Mesendoderm (in vitro differentiated cells): Measurements from ENCODE around the gene ALKBH1.

ENCODE experiments used
- DNase-seq: peaks from one replicate; pipeline ENCODE4 v3.0.0; 2013
- H2AK5ac ChIP-seq: 2 replicates; pipeline ENCODE4 v1.6.1; 2013; ENCODE audit warnings: low read length, inconsistent platforms
- H2BK120ac ChIP-seq: 2 replicates; pipeline ENCODE4 v1.6.1; 2013; ENCODE audit warnings: low read depth, mild to moderate bottlenecking, low read length, moderate library complexity, mixed read lengths
- H2BK15ac ChIP-seq: replicated peaks from 2 replicates; pipeline ENCODE4 v1.6.1; 2013; ENCODE audit warnings: low read depth, mild to moderate bottlenecking, moderate library complexity
- H2BK5ac ChIP-seq: 2 replicates; pipeline ENCODE4 v1.6.1; 2013; ENCODE audit warnings: low read length, inconsistent platforms
- H3K18ac ChIP-seq: 2 replicates; pipeline ENCODE4 v1.6.1; 2013; ENCODE audit warnings: mild to moderate bottlenecking, low read length, mixed read lengths
- H3K23ac ChIP-seq: one replicate; pipeline ENCODE4 v1.6.1; 2013; ENCODE audit warnings: low read length
- H3K27ac ChIP-seq: 2 replicates; pipeline ENCODE4 v1.5.1; 2013; ENCODE audit warnings: low read depth, mild to moderate bottlenecking, inconsistent platforms, low read length, moderate library complexity
- H3K27me3 ChIP-seq: 2 replicates; pipeline ENCODE4 v1.6.1; 2013; ENCODE audit warnings: low read length, control low read depth, mild to moderate bottlenecking, inconsistent platforms; ENCODE audit not compliant: insufficient read depth, poor library complexity
- H3K36me3 ChIP-seq: 2 replicates; pipeline ENCODE4 v1.6.1; 2013; ENCODE audit warnings: low read length, inconsistent platforms; ENCODE audit not compliant: control insufficient read depth, insufficient read depth
- H3K4ac ChIP-seq: one replicate; pipeline ENCODE4 v1.6.1; 2013; ENCODE audit warnings: low read depth, mild to moderate bottlenecking, low read length, moderate library complexity
- H3K4me1 ChIP-seq: 2 replicates; pipeline ENCODE4 v1.6.1; 2013; ENCODE audit warnings: low read depth, low read length, inconsistent platforms; ENCODE audit not compliant: control insufficient read depth
- H3K4me2 ChIP-seq: 2 replicates; pipeline ENCODE4 v1.6.1; 2013; ENCODE audit warnings: low read length
- H3K4me3 ChIP-seq: 2 replicates; pipeline ENCODE4 v1.5.1; 2013; ENCODE audit warnings: mild to moderate bottlenecking, low read length
- H3K56ac ChIP-seq: one replicate; pipeline ENCODE4 v1.6.1; 2013; ENCODE audit warnings: low read length
- H3K79me1 ChIP-seq: 2 replicates; pipeline ENCODE4 v1.6.1; 2013; ENCODE audit warnings: low read length, inconsistent platforms
- H3K79me2 ChIP-seq: 2 replicates; pipeline ENCODE4 v1.6.1; 2013; ENCODE audit warnings: mild to moderate bottlenecking, low read length; ENCODE audit not compliant: control insufficient read depth, insufficient read depth
- H3K9ac ChIP-seq: 2 replicates; pipeline ENCODE4 v1.6.1; 2013; ENCODE audit warnings: low read length, inconsistent platforms
- H4K5ac ChIP-seq: one replicate; pipeline ENCODE4 v1.6.1; 2013; ENCODE audit warnings: low read length
- H4K8ac ChIP-seq: one replicate; pipeline ENCODE4 v1.6.1; 2013; ENCODE audit warnings: low read depth, mild to moderate bottlenecking, control low read depth, low read length, moderate library complexity
- WGBS: extraction: QIAGEN DNeasy Blood & Tissue Kit; methylation state at CpG from one replicate; pipeline ENCODE4 v1.1.7; 2013; ENCODE audit warnings: low lambda C conversion rate, missing lambda C conversion rate; ENCODE audit not compliant: insufficient coverage; ENCODE audit errors: extremely low coverage; 5-methylcytosine and 5-hydroxymethylcytosine counted together

ALKBH1 gene

DNA sequence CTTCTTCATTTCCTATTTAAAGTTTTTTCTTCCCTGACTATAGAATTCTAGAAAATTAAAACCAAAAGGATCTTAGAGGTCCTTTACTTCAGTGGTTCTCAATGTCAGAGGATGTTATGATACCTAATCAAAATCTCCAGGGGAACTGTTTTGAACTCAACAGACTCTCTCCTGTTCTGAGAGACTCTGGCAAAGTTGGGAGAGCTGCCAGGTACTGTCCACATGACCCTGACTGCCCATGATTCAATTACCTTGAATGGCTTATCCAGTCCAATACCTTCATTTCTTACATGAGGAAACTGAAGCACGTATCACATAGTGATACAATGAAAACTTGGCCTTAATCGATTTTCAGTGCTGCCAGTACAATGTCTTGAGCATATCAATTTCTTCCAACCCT is 16.6 kb downstream of the ALKBH1 start:
- Histone ChIP-seq H4K5ac (no peak overlapping the region), H3K4me1 (no peaks in the 10 kb centered on the region), H3K18ac (no peak overlapping the region), H3K4me2 (no peak overlapping the region), H3K27me3 (no peaks in the 10 kb centered on the region), H3K4me3 (no peak overlapping the region), H2BK5ac (no peak overlapping the region), H3K56ac (no peak overlapping the region), H3K27ac (no peak overlapping the region), H2BK120ac (no peak overlapping the region), H3K36me3 (no peaks in the 10 kb centered on the region), H3K9ac (no peak overlapping the region), H3K4ac (no peak overlapping the region), H3K23ac (no peak overlapping the region), H3K79me2 (no peaks in the 10 kb centered on the region), H2AK5ac (no peak overlapping the region), H3K79me1 (no peaks in the 10 kb centered on the region), H2BK15ac (no peak overlapping the region), H4K8ac (no peak overlapping the region)
- WGBS = no CpG with 5 or more reads among the region's 2 CpGs
- no peak for DNase-seq

DNA sequence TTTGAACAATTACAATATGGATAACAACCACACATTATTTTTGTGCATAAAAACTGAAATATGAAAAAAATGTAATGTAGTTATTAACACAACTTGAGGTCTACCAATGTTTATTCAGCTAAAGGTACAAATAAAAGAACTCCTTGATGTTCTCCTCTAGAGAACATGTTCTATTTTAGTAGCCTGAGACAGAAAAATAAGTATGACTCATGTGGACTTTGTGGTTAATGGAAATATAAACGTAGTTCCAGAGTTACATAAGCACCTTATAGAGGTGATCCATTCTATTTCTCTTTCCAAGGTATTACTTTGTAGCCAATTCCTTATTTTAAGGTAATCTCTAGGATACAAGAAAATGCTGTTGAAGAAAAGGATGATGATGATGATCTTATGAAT is 25.7 kb downstream of the ALKBH1 start:
- Histone ChIP-seq H3K18ac (no peak overlapping the region), H3K27ac (no peak overlapping the region), H2BK15ac (no peak overlapping the region), H4K5ac (no peak overlapping the region), H2BK5ac (no peak overlapping the region), H3K23ac (no peak overlapping the region), H3K27me3 (no peaks in the 10 kb centered on the region), H3K9ac (no peak overlapping the region), H3K56ac (no peak overlapping the region), H4K8ac (no peak overlapping the region), H2BK120ac (no peak overlapping the region), H3K4me3 (no peak overlapping the region), H3K4me2 (no peak overlapping the region), H3K4ac (no peak overlapping the region), H2AK5ac (no peak overlapping the region), H3K79me2 (no peaks in the 10 kb centered on the region), H3K36me3 (no peaks in the 10 kb centered on the region), H3K79me1 (no peaks in the 10 kb centered on the region), H3K4me1 (no peaks in the 10 kb centered on the region)
- WGBS = no CpG with 5 or more reads among the region's 1 CpG
- no peak for DNase-seq

DNA sequence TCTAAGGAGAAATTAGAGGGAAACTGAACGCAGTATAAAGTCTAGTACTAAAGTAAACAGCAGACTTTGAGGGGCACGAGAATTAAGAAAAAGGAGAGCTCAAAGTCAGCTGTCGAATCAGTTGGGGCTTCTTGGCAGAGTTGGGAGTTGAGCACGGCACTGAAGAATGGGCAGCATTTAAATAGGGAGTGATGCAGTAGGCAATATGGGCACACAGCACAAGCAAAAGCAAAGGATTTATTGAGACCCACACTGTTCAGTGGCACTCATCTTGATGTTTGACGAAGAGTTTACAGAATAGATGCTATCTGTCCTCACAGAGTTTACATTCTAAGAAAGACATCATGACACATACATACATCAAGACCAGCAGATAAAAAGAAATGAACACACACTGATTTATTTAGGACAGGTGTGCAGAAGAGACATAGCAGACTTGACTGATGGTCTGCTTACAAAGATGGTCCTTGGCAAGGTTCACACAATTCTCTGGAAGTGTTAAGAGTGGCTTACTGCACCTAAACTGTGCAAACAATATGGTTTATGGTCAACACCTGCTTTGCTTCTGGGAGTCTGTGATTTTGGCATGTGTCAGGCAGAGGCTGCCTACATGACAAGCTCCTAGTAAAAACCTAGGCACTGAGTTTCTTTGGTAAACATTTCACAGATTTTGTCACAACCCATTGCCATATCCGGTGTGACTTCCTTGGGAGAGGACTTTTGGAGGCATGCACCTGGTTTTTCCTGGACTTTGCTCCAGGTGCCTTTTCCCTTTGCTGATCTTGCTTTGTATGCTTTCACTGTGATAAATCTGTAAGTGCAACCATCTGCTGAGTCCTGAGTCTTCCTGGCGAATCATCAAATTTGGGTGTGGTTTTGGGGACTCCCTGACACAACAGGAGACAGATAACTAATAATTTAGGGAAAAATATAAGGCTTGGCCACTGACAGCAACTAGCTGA is 26.3 kb downstream of the ALKBH1 start:
- no peak for DNase-seq
- Histone ChIP-seq H3K4me2 (no peak overlapping the region), H2BK15ac (no peak overlapping the region), H3K4ac (no peak overlapping the region), H3K79me2 (no peaks in the 10 kb centered on the region), H3K18ac (no peak overlapping the region), H3K56ac (no peak overlapping the region), H3K4me3 (no peak overlapping the region), H3K27me3 (no peaks in the 10 kb centered on the region), H2AK5ac (no peak overlapping the region), H3K36me3 (no peaks in the 10 kb centered on the region), H3K4me1 (no peaks in the 10 kb centered on the region), H3K9ac (no peak overlapping the region), H4K5ac (no peak overlapping the region), H2BK120ac (no peak overlapping the region), H3K27ac (no peak overlapping the region), H2BK5ac (no peak overlapping the region), H3K23ac (no peak overlapping the region), H4K8ac (no peak overlapping the region), H3K79me1 (no peaks in the 10 kb centered on the region)
- WGBS = no CpG with 5 or more reads among the region's 7 CpGs

DNA sequence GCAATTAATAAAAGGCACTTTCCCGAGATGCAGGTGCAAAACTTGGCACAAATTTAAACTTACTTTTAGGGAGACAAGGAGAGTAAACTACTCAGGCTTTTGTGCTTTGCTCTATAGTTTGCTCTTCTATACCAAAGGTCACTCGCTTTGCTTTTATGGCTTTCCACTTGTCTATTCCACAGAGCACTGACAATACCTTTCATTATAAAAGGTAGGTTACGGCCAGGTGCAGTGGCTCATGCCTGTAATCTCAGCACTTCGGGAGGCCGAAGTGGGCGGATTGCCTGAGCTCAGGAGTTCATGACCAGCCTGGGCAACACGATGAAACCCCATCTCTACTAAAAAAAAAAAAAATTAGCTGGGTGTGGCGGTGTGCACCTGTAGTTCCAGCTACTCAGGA is 32.9 kb downstream of the ALKBH1 start:
- Histone ChIP-seq H2BK5ac (no peak overlapping the region), H3K23ac (no peak overlapping the region), H3K9ac (no peak overlapping the region), H2BK15ac (no peak overlapping the region), H3K18ac (no peak overlapping the region), H4K5ac (no peak overlapping the region), H3K79me1 (no peaks in the 10 kb centered on the region), H3K4me1 (no peaks in the 10 kb centered on the region), H4K8ac (no peak overlapping the region), H3K4me2 (no peak overlapping the region), H3K4ac (no peak overlapping the region), H3K79me2 (no peaks in the 10 kb centered on the region), H2AK5ac (no peak overlapping the region), H3K27me3 (no peaks in the 10 kb centered on the region), H3K27ac (no peak overlapping the region), H3K56ac (no peak overlapping the region), H3K36me3 (peaks cover 4% of the 10 kb centered on the region), H2BK120ac (no peak overlapping the region), H3K4me3 (no peak overlapping the region)
- no CpG with 5 or more reads among the region's 8 CpGs for whole genome bisulfite sequencing
- DNase-seq = no peak

DNA sequence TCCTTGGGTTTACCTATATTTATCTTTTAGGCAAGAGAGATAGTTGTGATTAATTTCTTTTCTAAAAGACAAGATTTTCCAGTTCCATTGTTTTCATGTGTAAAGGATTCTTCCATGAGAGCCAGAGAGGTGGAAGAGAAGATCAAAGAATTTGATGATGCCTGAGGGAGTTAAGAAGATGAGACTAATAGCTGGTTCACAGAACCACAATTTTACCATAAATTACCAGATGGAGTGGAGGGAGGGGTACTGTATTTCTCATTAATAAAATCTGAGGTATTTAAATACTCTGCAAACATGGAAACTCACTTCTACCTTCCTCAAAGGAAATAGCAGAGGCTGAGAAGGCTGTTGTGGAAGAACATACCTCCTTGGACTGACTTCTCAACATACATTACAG is 34.6 kb downstream of the ALKBH1 start:
- H3K79me2 ChIP-seq = no peaks in the 10 kb centered on the region
- no peak overlapping the region for H3K4me3 ChIP-seq
- no peak overlapping the region for H2AK5ac ChIP-seq
- H3K4ac ChIP-seq = no peak overlapping the region
- H4K5ac ChIP-seq = no peak overlapping the region
- no peaks in the 10 kb centered on the region for H3K27me3 ChIP-seq
- H3K23ac ChIP-seq = no peak overlapping the region
- no peak overlapping the region for H2BK5ac ChIP-seq
- no peaks in the 10 kb centered on the region for H3K4me1 ChIP-seq
- no peak overlapping the region for H3K4me2 ChIP-seq
- no peaks in the 10 kb centered on the region for H3K79me1 ChIP-seq
- no peak overlapping the region for H3K27ac ChIP-seq
- peaks cover 4% of the 10 kb centered on the region for H3K36me3 ChIP-seq
- no peak for DNase-seq
- H3K56ac ChIP-seq = no peak overlapping the region
- no peak overlapping the region for H3K9ac ChIP-seq
- no peak overlapping the region for H4K8ac ChIP-seq
- H2BK15ac ChIP-seq = no peak overlapping the region
- no peak overlapping the region for H3K18ac ChIP-seq
- no peak overlapping the region for H2BK120ac ChIP-seq

DNA sequence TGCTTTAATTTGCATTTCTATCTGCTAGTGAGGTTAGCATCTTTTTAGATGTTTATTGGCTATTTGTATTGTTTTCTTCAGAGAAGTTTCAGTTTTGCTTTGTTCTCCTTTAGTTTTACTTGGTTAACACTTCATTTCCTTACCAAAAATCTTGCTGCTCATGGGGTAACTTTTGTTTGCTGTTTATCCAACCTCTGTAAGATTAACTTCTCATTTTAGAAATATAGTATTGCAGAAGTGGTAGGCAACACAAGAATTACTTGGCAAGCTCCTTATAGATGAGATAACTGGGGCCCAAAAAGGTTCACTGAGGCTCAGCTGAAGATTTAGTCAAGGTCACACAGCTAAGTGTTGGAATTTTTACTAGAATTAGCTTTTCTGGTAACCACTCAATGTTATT is 40.5 kb downstream of the ALKBH1 start:
- Histone ChIP-seq H3K23ac (no peak overlapping the region), H4K8ac (no peak overlapping the region), H3K4me2 (no peak overlapping the region), H3K4ac (no peak overlapping the region), H3K4me3 (no peak overlapping the region), H2BK5ac (no peak overlapping the region), H3K79me1 (no peaks in the 10 kb centered on the region), H3K56ac (no peak overlapping the region), H3K27ac (no peak overlapping the region), H3K36me3 (no peaks in the 10 kb centered on the region), H2AK5ac (no peak overlapping the region), H3K9ac (no peak overlapping the region), H3K27me3 (no peaks in the 10 kb centered on the region), H3K18ac (no peak overlapping the region), H2BK120ac (no peak overlapping the region), H4K5ac (no peak overlapping the region), H2BK15ac (no peak overlapping the region), H3K79me2 (no peaks in the 10 kb centered on the region), H3K4me1 (no peaks in the 10 kb centered on the region)
- DNase-seq = no peak
